Smooth muscle cell (in vitro differentiated cells): ENCODE measurements around the gene RBM8A. TPM values are rescaled to one million over a fixed set of nuclear protein-coding genes. Genes with fewer than 3 reads are reported as not detected.

Source experiments
- DNase-seq: peaks from one replicate; lab custom pipeline; 2025; ENCODE audit not compliant: unreplicated experiment; lab: John Stamatoyannopoulos, UW
- H2AFZ ChIP-seq: fragments of 200-600 bp; sonication (generic); 2 replicates; pipeline ENCODE4 v1.6.0; 2016; ENCODE audit warnings: antibody characterized with exemption, low read depth, mild to moderate bottlenecking
- H3F3A ChIP-seq: fragments of 200-600 bp; sonication (generic); 2 replicates; pipeline ENCODE4 v1.6.0; 2017; ENCODE audit warnings: antibody characterized with exemption, low read depth
- H3K27ac ChIP-seq: fragments of 200-600 bp; sonication (generic); 2 replicates; pipeline ENCODE4 v1.5.1; 2016; ENCODE audit warnings: low read depth, mild to moderate bottlenecking
- H3K27me3 ChIP-seq: fragments of 200-600 bp; sonication (generic); 2 replicates; pipeline ENCODE4 v1.6.1; 2016; ENCODE audit warnings: low read depth, mild to moderate bottlenecking
- H3K36me3 ChIP-seq: fragments of 200-600 bp; sonication (generic); 2 replicates; pipeline ENCODE4 v1.5.1; 2016; ENCODE audit warnings: low read depth
- H3K4me1 ChIP-seq: fragments of 200-600 bp; sonication (generic); 2 replicates; pipeline ENCODE4 v1.5.1; 2016; ENCODE audit warnings: low read depth
- H3K4me2 ChIP-seq: fragments of 200-600 bp; sonication (generic); 2 replicates; pipeline ENCODE4 v1.6.0; 2016; ENCODE audit warnings: mild to moderate bottlenecking
- H3K4me3 ChIP-seq: fragments of 200-600 bp; sonication (generic); 2 replicates; pipeline ENCODE4 v1.5.1; 2016; ENCODE audit warnings: mild to moderate bottlenecking
- H3K79me2 ChIP-seq: fragments of 200-600 bp; sonication (generic); 2 replicates; pipeline ENCODE4 v1.6.0; 2016; ENCODE audit warnings: low read depth, mild to moderate bottlenecking
- H3K9ac ChIP-seq: fragments of 200-600 bp; sonication (generic); 2 replicates; pipeline ENCODE4 v1.6.0; 2016; ENCODE audit warnings: low read depth
- H3K9me3 ChIP-seq: fragments of 200-600 bp; sonication (generic); replicated peaks from 2 replicates; pipeline ENCODE4 v1.5.1; 2016; ENCODE audit warnings: low read depth
- H4K20me1 ChIP-seq: fragments of 200-600 bp; sonication (generic); 2 replicates; pipeline ENCODE4 v1.6.0; 2016; ENCODE audit warnings: low read depth
- WGBS: methylation state at CpG from one replicate; pipeline ENCODE4 v1.1.7; 2016; ENCODE audit warnings: low lambda C conversion rate; 5-methylcytosine and 5-hydroxymethylcytosine counted together
- polyA plus RNA-seq: library from polyadenylated mRNA; unstranded; fragments of >200 nt; fragmentation: Nextera tagmentation; extraction: Ambion mirVana; gene quantifications from 2 replicates; pipeline ENCODE4 v1.2.1, GENCODE V29; 2016
- total RNA-seq: library from RNA; depleted of rRNA; stranded (reverse); fragments of >200 nt; gene quantifications from 2 replicates; pipeline ENCODE4 v1.2.3, GENCODE V29; 2014
- TF ChIP-seq, protein P1 (sequence below): fragments of 200-600 bp; sonication (generic); IDR thresholded peaks from 2 replicates; pipeline ENCODE4 v1.5.1; 2017; ENCODE audit warnings: borderline replicate concordance, mild to moderate bottlenecking, antibody characterized with exemption; ENCODE audit not compliant: insufficient read depth, poor library complexity, severe bottlenecking

Gene RBM8A
- total and polyA plus RNA-seq, 2 experiments from 2014 or later, result 143 to 195 TPM

DNA sequence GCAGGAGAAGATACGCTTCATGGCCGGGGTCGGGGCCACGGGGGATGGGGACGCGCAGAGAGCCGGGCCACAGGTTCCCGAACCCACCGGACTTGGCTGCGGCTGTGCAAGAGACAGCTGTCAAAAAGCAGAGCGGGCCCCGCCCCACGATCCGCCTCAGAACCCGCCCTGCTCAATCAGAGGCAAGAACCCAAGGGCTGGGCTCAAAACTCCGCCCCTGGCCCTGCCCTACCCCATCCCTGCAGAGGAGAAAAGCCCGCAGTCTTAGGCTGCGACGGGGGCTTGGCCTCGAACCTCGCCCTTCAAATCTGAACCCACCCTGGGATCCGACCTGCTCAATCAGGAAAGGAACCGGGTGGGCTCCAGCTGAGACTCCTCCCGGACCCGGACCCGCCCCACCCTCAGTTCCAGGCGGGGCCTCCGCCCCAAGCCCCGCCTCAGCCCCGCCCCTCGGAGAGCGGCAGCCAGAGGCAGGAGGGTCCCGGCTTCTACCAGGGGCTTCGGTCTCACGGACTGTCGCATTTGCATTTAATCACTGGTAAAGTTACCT is 41.5 kb downstream of the RBM8A start, which contains the start of gene ANKRD35:
Gene ANKRD35 (minus strand): TSS at position 129 of the 550 bp plus-strand sequence. CDS start 108 bp downstream, at position 21.
- Histone ChIP-seq H3K9me3 (no peaks in the 10 kb centered on the region), H3K4me2 (peak within 1 kb of the TSS; percentile 83), H3K9ac (no peak within 1 kb of the TSS), H2AFZ (peak within 1 kb of the TSS; percentile 95), H4K20me1 (no peaks in the 10 kb centered on the region), H3K79me2 (no peaks in the 10 kb centered on the region), H3K36me3 (no peaks in the 10 kb centered on the region), H3K4me1 (no peaks in the 10 kb centered on the region), H3F3A (no peaks in the 10 kb centered on the region), H3K27me3 (peaks cover 21% of the 10 kb centered on the region), H3K4me3 (peak within 1 kb of the TSS; percentile 85), H3K27ac (no peak within 1 kb of the TSS)
- WGBS, result 6% methylated on average over 18 of the region's 36 CpGs
- DNase-seq, result peak; percentile 37
- TF ChIP-seq, protein P1, sequence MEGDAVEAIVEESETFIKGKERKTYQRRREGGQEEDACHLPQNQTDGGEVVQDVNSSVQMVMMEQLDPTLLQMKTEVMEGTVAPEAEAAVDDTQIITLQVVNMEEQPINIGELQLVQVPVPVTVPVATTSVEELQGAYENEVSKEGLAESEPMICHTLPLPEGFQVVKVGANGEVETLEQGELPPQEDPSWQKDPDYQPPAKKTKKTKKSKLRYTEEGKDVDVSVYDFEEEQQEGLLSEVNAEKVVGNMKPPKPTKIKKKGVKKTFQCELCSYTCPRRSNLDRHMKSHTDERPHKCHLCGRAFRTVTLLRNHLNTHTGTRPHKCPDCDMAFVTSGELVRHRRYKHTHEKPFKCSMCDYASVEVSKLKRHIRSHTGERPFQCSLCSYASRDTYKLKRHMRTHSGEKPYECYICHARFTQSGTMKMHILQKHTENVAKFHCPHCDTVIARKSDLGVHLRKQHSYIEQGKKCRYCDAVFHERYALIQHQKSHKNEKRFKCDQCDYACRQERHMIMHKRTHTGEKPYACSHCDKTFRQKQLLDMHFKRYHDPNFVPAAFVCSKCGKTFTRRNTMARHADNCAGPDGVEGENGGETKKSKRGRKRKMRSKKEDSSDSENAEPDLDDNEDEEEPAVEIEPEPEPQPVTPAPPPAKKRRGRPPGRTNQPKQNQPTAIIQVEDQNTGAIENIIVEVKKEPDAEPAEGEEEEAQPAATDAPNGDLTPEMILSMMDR, result no peak

DNA sequence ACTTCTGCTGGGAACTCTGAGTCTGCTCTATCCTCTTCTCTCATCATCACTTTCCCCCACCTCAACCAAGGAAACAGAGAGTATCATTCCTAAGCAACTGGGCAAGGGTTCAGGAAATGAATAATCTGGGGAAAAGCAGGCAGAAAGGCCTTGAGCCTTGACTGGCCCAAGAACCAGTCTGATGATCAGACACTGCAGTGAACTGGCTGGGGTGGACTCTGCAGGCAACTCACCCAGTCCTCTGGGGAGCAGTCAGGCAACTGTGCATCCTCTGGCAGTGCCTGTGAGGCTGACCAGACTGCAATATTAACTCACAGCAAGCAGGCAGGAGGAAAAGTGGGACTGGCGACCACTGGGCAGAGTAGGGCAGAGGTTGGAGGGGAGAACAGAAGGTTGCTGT is 42.6 kb downstream of the RBM8A start:
- no peaks in the 10 kb centered on the region for H3F3A ChIP-seq
- no peak overlapping the region for H3K4me3 ChIP-seq
- no peaks in the 10 kb centered on the region for H3K79me2 ChIP-seq
- no peaks in the 10 kb centered on the region for H3K36me3 ChIP-seq
- H2AFZ ChIP-seq, result no peak overlapping the region
- DNase-seq, result no peak
- H3K27me3 ChIP-seq, result peaks cover 21% of the 10 kb centered on the region
- H3K27ac ChIP-seq, result no peak overlapping the region
- H3K4me1 ChIP-seq, result peaks cover 6% of the 10 kb centered on the region
- no peaks in the 10 kb centered on the region for H4K20me1 ChIP-seq
- no peaks in the 10 kb centered on the region for H3K9me3 ChIP-seq
- 71% methylated on average over 1 of the region's 1 CpG for WGBS
- no peak overlapping the region for H3K4me2 ChIP-seq
- TF ChIP-seq, protein P1, result no peak
- no peak overlapping the region for H3K9ac ChIP-seq

GRCh38 chr1:145879775-145880174 is 47.5 kb downstream of the RBM8A start:
- 61% methylated on average over 5 of the region's 5 CpGs for WGBS
- Histone ChIP-seq H3K9ac (no peak overlapping the region), H3K36me3 (no peaks in the 10 kb centered on the region), H4K20me1 (no peaks in the 10 kb centered on the region), H3K4me1 (peaks cover 8% of the 10 kb centered on the region), H3K79me2 (no peaks in the 10 kb centered on the region), H3F3A (no peaks in the 10 kb centered on the region), H3K27me3 (peaks cover 16% of the 10 kb centered on the region), H3K27ac (peak overlapping the region; percentile 70), H3K4me2 (no peak overlapping the region), H3K9me3 (no peaks in the 10 kb centered on the region), H3K4me3 (no peak overlapping the region), H2AFZ (no peak overlapping the region)
- DNase-seq, result no peak
- TF ChIP-seq, protein P1, result no peak

- H3K4me1 ChIP-seq, result peaks cover 8% of the 10 kb centered on the region
- H3K9me3 ChIP-seq, result no peaks in the 10 kb centered on the region
- no peak overlapping the region for H2AFZ ChIP-seq
- H3K79me2 ChIP-seq, result no peaks in the 10 kb centered on the region
- no peak for DNase-seq
- no peaks in the 10 kb centered on the region for H3F3A ChIP-seq
- peak overlapping the region; percentile 70 for H3K27ac ChIP-seq
- peaks cover 6% of the 10 kb centered on the region for H3K27me3 ChIP-seq
- no peak overlapping the region for H3K4me2 ChIP-seq
- no peaks in the 10 kb centered on the region for H3K36me3 ChIP-seq
- WGBS, result 70% methylated on average over 2 of the region's 2 CpGs
- no peak overlapping the region for H3K9ac ChIP-seq
- TF ChIP-seq, protein P1, result no peak
- H4K20me1 ChIP-seq, result no peaks in the 10 kb centered on the region
- no peak overlapping the region for H3K4me3 ChIP-seq
Measured at GRCh38 chr1:145878724-145879123, 48.6 kb downstream of the RBM8A start.
